Tongue (tissue), 3 donors: ENCODE measurements around the gene AFTPH. TPM values are rescaled to one million over a fixed set of nuclear protein-coding genes. Genes with fewer than 3 reads are reported as not detected.

Experiments
- DNase-seq: peaks from one replicate; pipeline ENCODE4 v3.0.0-alpha.2; 2015
- small RNA-seq: library from RNA; depleted of rRNA; stranded (forward); fragments of <200 nt; gene quantifications from one replicate; pipeline ENCODE3, GENCODE V24; 2014; ENCODE audit warnings: low replicate concordance
- total RNA-seq: library from RNA; depleted of rRNA; stranded (reverse); fragments of >200 nt; gene quantifications from one replicate; pipeline ENCODE4 v1.2.3, GENCODE V29; 2014

The AFTPH gene
- total RNA-seq, 1 donor from 2014 or later: 38.9 TPM

DNA sequence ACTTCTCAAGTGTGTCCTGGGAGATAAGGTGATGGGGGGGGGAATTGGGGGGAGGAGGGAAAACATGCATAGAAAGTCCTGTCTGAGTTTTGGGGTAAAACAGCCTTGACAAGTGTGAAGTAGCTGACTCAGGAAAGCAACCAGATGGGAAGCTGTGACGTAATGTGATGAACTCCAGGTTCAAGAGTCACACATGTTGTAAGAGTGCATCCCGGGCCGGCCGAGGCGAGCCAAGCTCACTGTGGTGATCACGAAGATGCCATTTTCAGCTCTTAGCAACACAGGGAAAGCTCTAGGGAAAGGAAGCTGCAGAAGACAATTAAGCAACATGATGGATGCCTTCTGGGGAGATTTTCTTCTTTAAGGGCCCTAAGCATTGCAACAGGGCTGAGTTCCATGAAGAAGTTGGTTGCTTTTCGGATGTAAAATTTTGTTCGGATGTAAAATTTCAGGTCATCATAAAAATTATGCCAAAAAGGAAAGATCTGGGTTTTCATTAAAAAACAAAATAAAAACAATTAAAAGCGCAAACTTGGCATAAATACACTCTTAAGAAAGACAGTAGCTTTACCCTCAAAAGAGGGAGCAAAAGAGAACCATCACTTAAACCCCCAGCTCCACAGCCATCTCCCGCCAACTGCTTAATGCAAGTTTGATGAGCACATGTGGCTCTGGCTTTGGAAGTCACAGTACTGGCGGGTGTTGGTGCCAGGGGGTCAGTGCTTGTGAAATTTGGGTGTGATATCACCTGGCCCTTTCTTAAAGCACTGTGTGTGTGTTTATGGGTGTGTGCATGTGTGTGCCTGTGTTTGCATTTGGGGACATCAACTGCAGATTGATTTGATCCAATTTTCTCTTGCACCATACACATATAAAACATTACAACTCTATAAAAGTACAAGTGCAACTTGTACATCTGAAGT lies 110.5 kb downstream of the AFTPH start:
- DNase-seq: no peak

DNA sequence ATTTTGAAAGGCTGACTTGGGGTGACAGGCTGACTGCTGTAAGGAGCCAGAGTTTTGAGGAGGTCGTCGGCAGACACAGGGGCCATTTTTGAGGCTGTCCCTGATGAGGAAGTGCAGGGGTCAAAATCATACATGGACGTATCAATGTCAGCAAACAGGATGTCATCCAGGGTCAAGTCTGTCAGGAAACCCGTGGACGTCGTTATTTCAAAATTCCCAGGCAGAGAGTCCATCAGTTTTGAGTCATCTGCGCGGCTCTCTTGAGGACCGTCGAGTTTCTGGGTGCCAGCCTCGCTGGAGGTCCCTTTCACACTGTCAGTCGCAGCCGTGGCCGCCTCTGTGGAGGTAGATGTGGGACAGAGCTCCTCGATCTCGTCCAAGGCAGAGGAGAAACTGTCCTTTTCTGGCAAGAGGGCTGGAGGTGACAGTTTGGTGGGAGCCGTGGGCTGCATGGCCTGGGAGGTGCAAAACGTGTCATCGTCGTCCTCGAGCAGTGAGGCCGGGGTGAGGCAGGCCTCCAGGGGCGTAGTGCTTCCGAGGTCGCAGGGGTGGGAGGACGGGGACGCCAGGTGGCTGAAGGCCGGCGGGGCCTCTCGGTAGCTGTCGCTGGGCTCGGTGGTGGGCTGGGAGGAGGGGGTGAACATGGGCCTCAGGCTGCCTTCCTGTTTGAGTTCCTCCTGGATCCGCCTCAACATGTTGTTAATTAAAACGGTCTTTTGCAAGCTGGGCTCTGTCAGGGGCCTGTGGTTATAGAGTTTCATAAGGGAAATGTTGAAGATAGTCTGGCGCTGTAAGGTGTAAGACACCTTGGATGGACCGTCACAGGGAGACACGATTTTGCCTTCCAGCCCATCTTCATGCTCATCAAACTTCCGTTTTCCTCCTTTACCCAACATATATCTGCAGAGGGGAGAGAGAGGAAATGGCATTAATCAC lies 112.1 kb downstream of the AFTPH start:
- no peak for DNase-seq

- DNase-seq: no peak
Measured at GRCh38 chr2:64637000-64637635, 113.0 kb downstream of the AFTPH start.

DNA sequence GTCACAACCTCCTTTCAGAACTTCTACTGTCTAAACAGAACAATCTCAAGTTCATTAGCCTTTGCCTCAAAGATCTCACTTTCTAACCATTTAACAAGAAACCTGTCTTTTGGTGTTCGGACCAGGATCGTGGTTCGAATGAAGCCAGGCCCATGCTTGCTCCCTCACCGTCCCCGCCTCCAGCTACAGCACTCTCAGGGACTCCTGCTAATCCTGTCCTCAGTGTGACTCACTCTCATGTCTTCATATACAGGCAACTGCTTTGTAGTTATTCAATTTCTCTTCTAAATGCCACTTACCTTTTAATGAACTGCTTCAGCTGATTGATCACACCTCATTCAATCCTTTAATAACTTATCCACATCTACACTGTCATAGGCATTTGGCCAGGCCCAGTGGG lies 113.8 kb downstream of the AFTPH start:
- DNase-seq: no peak

- DNase-seq: no peak
Measured at GRCh38 chr2:64638502-64639120, 114.5 kb downstream of the AFTPH start.

- no peak for DNase-seq
Measured at GRCh38 chr2:64639691-64640090, 115.6 kb downstream of the AFTPH start.

DNA sequence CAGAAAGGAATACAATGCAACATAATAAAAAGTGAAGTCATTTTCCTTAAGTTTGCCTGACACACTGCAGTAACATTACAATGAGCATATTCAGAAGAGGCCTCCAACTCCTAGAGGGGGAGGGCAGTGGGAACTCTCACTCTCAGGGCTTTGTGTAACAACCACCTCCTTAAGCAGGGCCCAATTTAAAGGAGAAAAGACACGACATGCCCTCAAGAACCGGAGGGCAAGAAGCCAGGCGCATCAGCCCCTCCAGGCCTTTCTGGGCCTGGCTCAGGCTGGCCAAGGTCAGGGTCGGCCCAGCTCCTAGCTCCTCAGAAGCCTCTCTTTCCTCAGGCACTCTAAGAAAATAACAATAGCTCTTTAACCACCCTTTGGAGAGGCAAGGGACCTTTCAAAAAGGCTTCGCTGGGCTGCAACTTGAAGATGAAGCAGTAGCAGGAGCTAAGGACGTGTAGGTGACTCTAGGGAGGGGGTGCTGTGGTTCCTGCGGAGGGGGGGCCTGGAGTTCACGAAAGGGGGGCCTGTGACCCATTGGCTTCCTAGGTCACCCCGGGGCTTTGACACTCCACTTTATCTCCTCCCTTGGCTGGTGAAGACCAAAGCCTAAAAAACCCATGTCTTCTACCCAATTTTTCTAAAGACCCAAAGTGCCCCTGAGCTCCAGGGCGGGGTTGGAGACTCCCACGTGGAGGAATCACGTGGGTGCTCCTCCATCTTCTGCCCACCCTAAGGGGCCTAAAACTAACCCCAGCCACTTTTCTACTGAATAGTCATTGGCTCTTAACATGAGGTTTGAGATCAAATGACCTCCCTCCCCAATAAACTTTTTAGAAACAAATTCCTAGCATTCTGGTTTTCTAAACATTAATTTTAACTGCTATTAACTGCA lies 116.3 kb downstream of the AFTPH start:
- no peak for DNase-seq

GRCh38 chr2:64641599-64641998 lies 117.5 kb downstream of the AFTPH start:
- no peak for DNase-seq

Small RNA genes within 50 kb of the gene (small RNA-seq; reads per million reads assigned to genes)
- gene RNU6-100P: not detected

Other genes starting within 250 kb of the AFTPH start
- gene LGALSL, start 70.2 kb upstream of the AFTPH start, total RNA-seq: 18.9 TPM
- 15.6 TPM for gene SERTAD2, start 129.6 kb downstream of the AFTPH start, total RNA-seq